ENCODE measurements around the gene ARHGAP6.
A peak's percentile ranks its signal among the peaks of the same experiment; 100 is the strongest.

Gene ARHGAP6

GRCh38 chrX:11577603-11578002 lies 88.1 kb downstream of the ARHGAP6 start:
- H3K27ac Mint-ChIP-seq: no peak overlapping the region
- no peaks in the 10 kb centered on the region for H3K4me1 Mint-ChIP-seq
- DNase-seq: no peak
- H3K36me3 Mint-ChIP-seq: no peaks in the 10 kb centered on the region
- H3K4me3 Mint-ChIP-seq: no peak overlapping the region
- no peaks in the 10 kb centered on the region for H3K9me3 Mint-ChIP-seq
- CTCF ChIA-PET: no interaction called here
- H3K27me3 Mint-ChIP-seq: peaks cover 4% of the 10 kb centered on the region

DNA sequence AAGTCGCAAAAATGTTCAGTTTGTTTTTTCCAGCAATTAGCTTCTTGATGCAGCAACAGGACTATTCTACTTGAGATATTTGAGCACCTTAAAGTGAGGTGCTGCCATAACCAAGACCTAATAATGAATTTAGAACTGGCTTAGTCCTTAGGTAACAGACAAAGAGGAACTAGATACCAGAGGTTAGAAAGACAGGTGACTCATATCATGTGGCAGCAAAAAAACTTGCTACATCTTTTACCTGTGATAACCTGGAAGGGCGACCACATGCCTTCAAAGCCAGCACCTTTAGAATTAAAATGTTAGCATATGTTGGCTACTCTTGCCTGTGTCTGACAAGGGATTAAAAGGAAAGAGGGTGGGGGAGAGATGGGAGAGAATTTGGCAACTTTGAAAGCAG lies 90.4 kb downstream of the ARHGAP6 start:
- Mint-ChIP-seq H3K27ac (no peak overlapping the region), H3K4me1 (no peaks in the 10 kb centered on the region), H3K9me3 (no peaks in the 10 kb centered on the region), H3K36me3 (no peaks in the 10 kb centered on the region), H3K4me3 (no peak overlapping the region), H3K27me3 (peaks cover 4% of the 10 kb centered on the region)
- DNase-seq: no peak
- CTCF ChIA-PET: no interaction called here

- no peak for DNase-seq
- CTCF ChIA-PET: no interaction called here
- Mint-ChIP-seq H3K9me3 (no peaks in the 10 kb centered on the region), H3K36me3 (no peaks in the 10 kb centered on the region), H3K4me1 (no peaks in the 10 kb centered on the region), H3K27me3 (no peaks in the 10 kb centered on the region), H3K27ac (no peak overlapping the region), H3K4me3 (no peak overlapping the region)
These were observed 98.0 kb downstream of the ARHGAP6 start for GRCh38 chrX:11567528-11568220.

GRCh38 chrX:11566789-11567188 lies 98.9 kb downstream of the ARHGAP6 start:
- Mint-ChIP-seq H3K27ac (no peak overlapping the region), H3K9me3 (no peaks in the 10 kb centered on the region), H3K36me3 (no peaks in the 10 kb centered on the region), H3K4me3 (no peak overlapping the region), H3K27me3 (no peaks in the 10 kb centered on the region), H3K4me1 (no peaks in the 10 kb centered on the region)
- DNase-seq: no peak
- CTCF ChIA-PET: no interaction called here

- no peak for DNase-seq
- Mint-ChIP-seq H3K4me1 (no peaks in the 10 kb centered on the region), H3K9me3 (no peaks in the 10 kb centered on the region), H3K36me3 (no peaks in the 10 kb centered on the region), H3K27ac (no peak overlapping the region), H3K27me3 (no peaks in the 10 kb centered on the region), H3K4me3 (no peak overlapping the region)
- CTCF ChIA-PET: no interaction called here
These were observed 99.5 kb downstream of the ARHGAP6 start for GRCh38 chrX:11566173-11566572.

DNA sequence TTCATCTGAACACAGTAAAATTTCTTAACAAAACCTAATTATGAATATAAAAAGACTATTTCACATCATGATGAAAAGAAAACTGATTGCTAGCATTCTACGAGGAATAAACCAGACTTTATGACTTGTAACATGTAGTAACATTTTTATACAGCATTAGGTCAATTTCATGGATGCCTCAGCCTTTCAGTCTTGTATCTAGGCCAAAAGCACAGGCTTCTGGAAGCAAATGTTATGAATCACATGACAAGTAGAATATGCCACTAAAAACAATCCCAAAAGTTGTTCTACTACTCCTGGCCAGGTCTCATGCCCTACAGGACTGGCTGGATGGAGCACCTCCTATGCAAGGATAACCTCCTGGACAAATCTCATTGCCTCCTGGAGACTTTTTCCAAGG lies 101.2 kb downstream of the ARHGAP6 start:
- Mint-ChIP-seq H3K27ac (no peak overlapping the region), H3K4me1 (no peaks in the 10 kb centered on the region), H3K27me3 (no peaks in the 10 kb centered on the region), H3K9me3 (no peaks in the 10 kb centered on the region), H3K36me3 (no peaks in the 10 kb centered on the region), H3K4me3 (no peak overlapping the region)
- DNase-seq: no peak
- CTCF ChIA-PET: no interaction called here

DNA sequence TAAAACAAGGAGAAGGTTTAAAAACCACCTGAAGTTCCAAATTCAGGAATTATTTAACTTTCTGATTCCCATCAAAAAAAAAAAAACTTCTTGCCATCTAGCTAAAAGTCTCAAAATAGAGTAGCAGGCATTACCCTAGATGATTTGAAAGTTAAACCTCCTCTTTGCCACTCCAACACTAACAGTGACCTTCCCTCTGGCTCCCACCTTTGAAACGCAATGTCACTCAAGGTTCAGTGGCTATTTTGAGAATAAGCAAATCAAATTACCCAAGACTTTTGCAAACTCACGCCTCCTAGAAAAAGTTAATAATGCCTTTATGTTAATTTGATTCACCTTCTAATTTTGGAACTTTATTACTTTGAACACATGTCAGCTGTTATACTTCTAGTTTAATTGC lies 103.2 kb downstream of the ARHGAP6 start:
- Mint-ChIP-seq H3K27ac (no peak overlapping the region), H3K4me1 (no peaks in the 10 kb centered on the region), H3K9me3 (no peaks in the 10 kb centered on the region), H3K27me3 (no peaks in the 10 kb centered on the region), H3K4me3 (no peak overlapping the region), H3K36me3 (no peaks in the 10 kb centered on the region)
- CTCF ChIA-PET: no interaction called here
- DNase-seq: no peak

DNA sequence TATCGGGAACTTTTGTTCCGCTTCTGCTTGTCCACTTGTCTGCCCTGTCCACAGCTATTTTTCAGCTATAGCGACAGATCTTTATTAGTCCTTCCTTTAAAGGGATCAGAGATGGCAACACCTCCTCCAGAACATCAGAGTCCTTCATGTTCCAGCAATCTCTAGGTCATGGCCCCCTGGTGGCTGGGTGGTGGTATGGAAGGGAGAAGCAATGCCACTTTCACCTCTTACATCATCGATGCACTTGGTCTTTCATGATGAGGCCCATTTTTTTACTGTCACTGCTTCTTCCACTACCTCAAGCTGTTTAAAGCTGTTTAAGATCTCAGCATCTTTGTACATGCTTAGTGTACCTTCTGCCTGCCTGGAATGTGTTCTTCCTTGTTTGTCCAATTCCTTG lies 106.7 kb downstream of the ARHGAP6 start:
- Mint-ChIP-seq H3K9me3 (no peaks in the 10 kb centered on the region), H3K4me3 (no peak overlapping the region), H3K27ac (no peak overlapping the region), H3K27me3 (no peaks in the 10 kb centered on the region), H3K4me1 (no peaks in the 10 kb centered on the region), H3K36me3 (no peaks in the 10 kb centered on the region)
- DNase-seq: peak; percentile 56
- CTCF ChIA-PET: interaction anchor here (0.5 kb wide), 1 partner anchor 254 kb away, joined by 3 read pairs; no protein-coding TSS in a partner anchor

DNA sequence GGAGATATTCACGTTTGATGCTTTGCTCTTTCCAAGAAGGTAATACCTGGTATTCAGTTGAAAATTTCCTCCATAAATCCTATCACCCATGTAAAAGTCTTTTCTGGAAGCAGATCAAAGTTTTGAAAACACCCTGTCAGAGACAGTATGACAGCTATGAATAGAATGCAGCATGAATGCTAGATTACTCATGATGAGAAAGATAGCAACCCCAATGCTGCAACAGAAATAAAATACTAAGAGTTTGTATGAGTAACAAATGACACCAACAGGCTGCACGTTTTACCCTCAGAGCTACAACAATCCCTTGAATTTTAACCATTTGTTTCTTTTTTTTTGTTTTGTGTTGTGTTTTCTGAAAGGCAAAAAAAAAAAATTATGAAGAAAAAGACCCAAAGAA lies 108.6 kb downstream of the ARHGAP6 start:
- Mint-ChIP-seq H3K4me1 (no peaks in the 10 kb centered on the region), H3K27me3 (no peaks in the 10 kb centered on the region), H3K27ac (no peak overlapping the region), H3K9me3 (no peaks in the 10 kb centered on the region), H3K36me3 (no peaks in the 10 kb centered on the region), H3K4me3 (no peak overlapping the region)
- no peak for DNase-seq
- CTCF ChIA-PET: no interaction called here

GRCh38 chrX:11555759-11556158 lies 110.0 kb downstream of the ARHGAP6 start:
- CTCF ChIA-PET: no interaction called here
- no peaks in the 10 kb centered on the region for H3K9me3 Mint-ChIP-seq
- no peak overlapping the region for H3K27ac Mint-ChIP-seq
- no peak for DNase-seq
- H3K36me3 Mint-ChIP-seq: no peaks in the 10 kb centered on the region
- H3K4me1 Mint-ChIP-seq: no peaks in the 10 kb centered on the region
- no peaks in the 10 kb centered on the region for H3K27me3 Mint-ChIP-seq
- H3K4me3 Mint-ChIP-seq: no peak overlapping the region

DNA sequence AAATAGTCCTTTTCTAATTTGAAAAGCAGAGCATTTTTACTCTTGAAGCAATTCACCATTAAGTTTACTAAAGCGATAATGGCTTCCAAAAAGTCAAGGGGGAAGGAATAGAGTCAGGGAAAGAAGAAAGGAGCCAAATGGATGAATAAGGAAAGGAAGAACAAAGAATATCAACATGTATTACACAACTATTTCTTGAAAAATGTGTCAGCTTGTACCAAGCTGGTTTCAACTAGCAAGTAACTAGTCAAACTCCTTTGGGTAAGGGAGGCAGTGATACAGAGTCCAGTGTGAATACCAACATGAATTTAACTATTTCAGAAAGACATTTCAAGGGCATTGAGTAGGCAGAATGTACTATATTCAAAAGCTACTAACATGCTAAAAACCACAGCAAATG lies 112.1 kb downstream of the ARHGAP6 start:
- DNase-seq: no peak
- Mint-ChIP-seq H3K27ac (no peak overlapping the region), H3K36me3 (no peaks in the 10 kb centered on the region), H3K27me3 (no peaks in the 10 kb centered on the region), H3K4me1 (no peaks in the 10 kb centered on the region), H3K4me3 (no peak overlapping the region), H3K9me3 (no peaks in the 10 kb centered on the region)
- CTCF ChIA-PET: no interaction called here

DNA sequence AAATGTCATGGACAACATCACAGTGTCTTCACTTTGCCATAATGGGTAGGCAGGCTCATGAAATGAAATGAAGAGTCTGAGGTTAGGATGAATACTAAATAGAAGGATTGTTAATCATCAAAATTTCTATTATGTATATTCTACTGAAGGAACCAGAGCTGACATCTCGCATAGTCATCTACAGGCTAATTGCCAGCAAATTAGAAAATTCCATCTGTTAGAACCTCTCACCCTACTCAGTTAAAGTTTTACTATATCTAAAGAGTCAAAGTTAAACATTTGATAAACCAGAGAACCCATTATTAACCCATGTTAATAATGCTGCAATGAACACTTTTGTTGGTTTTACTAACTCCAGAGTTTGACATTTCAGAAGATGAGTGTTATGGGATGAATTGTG lies 114.6 kb downstream of the ARHGAP6 start:
- no peaks in the 10 kb centered on the region for H3K27me3 Mint-ChIP-seq
- CTCF ChIA-PET: no interaction called here
- no peak overlapping the region for H3K4me3 Mint-ChIP-seq
- no peaks in the 10 kb centered on the region for H3K4me1 Mint-ChIP-seq
- DNase-seq: no peak
- no peaks in the 10 kb centered on the region for H3K36me3 Mint-ChIP-seq
- H3K9me3 Mint-ChIP-seq: no peaks in the 10 kb centered on the region
- no peak overlapping the region for H3K27ac Mint-ChIP-seq

DNA sequence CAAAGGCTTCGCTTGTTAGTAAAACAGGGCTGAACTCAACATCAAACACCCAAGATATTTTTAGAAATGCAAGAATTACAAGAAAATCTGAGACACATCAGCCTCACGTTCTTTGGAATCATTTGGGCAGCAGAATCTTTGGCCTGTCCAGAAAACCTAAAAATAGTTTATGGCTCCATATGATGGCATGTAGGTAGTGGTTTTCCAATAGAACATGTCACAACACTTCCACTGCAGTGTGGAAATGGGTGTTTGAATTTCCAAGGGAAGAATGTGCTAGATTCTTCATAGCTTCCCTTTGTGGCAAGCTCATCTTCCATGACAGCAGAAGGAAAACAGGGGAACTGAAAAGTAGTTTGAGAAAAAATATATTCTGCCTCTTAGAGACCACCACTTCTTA lies 118.8 kb downstream of the ARHGAP6 start:
- Mint-ChIP-seq H3K27me3 (no peaks in the 10 kb centered on the region), H3K36me3 (no peaks in the 10 kb centered on the region), H3K4me1 (no peaks in the 10 kb centered on the region), H3K27ac (no peak overlapping the region), H3K4me3 (no peak overlapping the region), H3K9me3 (no peaks in the 10 kb centered on the region)
- CTCF ChIA-PET: no interaction called here
- no peak for DNase-seq

- Mint-ChIP-seq H3K27me3 (no peaks in the 10 kb centered on the region), H3K4me3 (no peak overlapping the region), H3K9me3 (no peaks in the 10 kb centered on the region), H3K36me3 (no peaks in the 10 kb centered on the region), H3K27ac (no peak overlapping the region), H3K4me1 (no peaks in the 10 kb centered on the region)
- CTCF ChIA-PET: no interaction called here
- DNase-seq: no peak
These were observed 122.5 kb downstream of the ARHGAP6 start for GRCh38 chrX:11543249-11543648.

GRCh38 chrX:11541510-11541909 lies 124.2 kb downstream of the ARHGAP6 start:
- no peak overlapping the region for H3K27ac Mint-ChIP-seq
- CTCF ChIA-PET: interaction anchor here (1.0 kb wide), 1 partner anchor 206 kb away, joined by 3 read pairs; no protein-coding TSS in a partner anchor
- H3K9me3 Mint-ChIP-seq: no peaks in the 10 kb centered on the region
- H3K36me3 Mint-ChIP-seq: no peaks in the 10 kb centered on the region
- H3K4me1 Mint-ChIP-seq: no peaks in the 10 kb centered on the region
- no peak overlapping the region for H3K4me3 Mint-ChIP-seq
- no peaks in the 10 kb centered on the region for H3K27me3 Mint-ChIP-seq
- no peak for DNase-seq

Data from activated naive CD4-positive, alpha-beta T cell treated with anti-CD3 and anti-CD28 coated beads, Interleukin-2, amount 10 ng/mL, durations not matched to agents 7 days and 5 days (primary cell).